Right kidney (tissue), 1 donor: Measurements from ENCODE around the gene SHFL.

Experiments
- DNase-seq: peaks from one replicate; pipeline ENCODE4 v3.0.0-alpha.2; 2016

SHFL gene

GRCh38 chr19:10133596-10133995 is 47.5 kb downstream of the SHFL start:
- no peak for DNase-seq

GRCh38 chr19:10134040-10134439 is 47.9 kb downstream of the SHFL start:
- DNase-seq, result no peak

DNA sequence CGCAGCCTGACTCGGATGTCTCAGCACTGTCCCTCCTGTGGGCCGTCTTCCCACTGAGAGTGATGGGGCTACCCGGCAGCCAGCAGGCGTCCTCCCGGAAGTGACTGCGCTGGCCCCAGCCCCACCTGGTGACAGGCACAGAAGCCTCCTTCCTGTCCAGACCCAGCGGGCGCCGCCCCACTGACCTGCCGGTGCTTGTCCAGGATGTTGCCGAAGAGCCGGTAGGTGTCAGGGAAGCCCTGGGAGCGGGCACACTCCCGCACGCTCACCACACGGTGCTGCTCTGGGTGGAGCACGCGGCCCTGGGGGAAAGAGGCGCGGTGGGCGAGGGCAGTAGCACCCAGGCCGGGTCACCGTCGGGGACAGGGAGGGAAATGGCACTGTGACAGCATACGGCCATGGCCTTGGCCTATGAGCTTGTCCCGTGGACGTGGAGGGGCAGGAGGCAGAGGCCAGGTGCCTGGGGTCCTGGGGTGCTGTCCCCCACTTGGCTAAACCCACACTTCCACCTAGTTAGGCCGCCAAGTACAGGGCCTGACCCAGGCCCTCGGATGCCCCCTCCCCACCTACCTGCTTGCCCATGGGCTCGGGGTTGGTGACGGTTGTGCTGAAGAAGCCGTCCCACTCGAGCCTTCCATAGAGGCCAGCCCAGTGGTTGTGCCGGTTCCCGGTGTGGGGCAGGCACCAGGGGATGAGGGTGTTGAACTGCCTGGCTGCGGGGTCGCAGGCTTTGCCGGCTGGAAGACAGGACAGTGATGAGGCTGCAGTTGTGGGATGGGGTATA is 49.6 kb downstream of the SHFL start:
- DNase-seq, result no peak

- DNase-seq, result no peak
These were observed 50.8 kb downstream of the SHFL start for GRCh38 chr19:10136936-10137335.

DNA sequence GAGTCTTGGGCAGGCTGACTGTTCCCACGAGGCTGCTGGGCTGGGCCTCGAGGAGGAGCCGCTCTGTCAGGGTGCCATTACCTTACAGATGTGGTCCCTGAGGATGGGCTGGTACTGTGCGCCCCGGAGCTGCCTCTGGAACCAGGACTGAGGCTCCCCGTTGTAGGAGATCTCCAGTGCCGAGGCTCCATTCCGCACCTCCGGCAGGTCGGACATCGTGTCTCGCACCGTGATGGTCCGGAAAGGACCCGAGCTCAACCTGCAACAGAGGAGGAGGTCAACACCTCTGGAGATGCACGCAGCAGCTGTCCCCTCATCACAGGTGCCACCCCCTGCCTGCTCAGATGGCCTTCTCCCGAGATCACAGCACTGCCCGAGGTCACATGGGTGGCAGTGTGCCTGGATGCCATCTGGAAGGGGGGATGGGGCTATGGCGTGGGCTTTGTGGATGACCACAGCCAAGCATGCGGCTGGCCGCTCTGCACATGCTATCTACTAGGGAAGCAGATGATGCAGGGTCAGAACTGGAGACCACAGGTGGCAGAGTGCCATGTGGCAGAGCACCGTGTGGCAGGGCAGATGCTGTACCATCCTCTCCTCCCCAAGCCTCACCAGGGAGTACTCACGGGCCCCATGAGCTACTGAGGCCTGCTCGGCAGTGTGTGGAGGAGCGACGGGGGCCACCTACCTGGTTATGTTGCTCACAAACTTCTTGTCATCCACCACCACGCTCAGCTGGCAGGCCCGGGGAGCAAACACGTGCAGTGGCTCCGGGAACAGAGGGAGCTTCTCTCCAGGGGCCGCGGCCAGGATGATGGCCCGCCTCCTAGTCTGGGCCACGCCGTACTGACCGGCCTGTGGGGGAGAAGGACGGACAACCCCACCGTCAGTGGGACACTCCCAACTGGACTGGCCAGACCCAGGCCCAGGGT is 51.9 kb downstream of the SHFL start:
- no peak for DNase-seq

- no peak for DNase-seq
These were observed 53.0 kb downstream of the SHFL start for GRCh38 chr19:10138879-10139795.

DNA sequence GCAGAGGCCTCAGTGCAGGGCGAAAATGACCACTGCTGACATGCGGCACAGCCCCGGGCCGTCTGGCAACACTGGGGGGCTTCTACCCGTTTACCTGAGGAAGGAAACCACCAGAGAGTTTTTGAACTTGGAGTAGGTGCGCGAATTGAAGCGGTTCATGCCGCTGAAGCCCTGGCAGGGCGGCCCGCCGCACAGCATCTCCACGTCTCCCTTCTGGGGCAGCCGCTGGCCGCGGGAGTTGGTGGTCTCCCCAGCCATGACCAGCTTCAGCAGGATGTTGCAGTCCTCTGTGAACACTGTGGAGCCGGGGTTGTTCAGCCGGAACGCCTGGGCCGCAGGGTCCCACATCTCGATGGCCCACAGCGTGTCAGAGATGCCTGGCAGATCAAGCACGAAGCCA is 53.8 kb downstream of the SHFL start:
- no peak for DNase-seq

DNA sequence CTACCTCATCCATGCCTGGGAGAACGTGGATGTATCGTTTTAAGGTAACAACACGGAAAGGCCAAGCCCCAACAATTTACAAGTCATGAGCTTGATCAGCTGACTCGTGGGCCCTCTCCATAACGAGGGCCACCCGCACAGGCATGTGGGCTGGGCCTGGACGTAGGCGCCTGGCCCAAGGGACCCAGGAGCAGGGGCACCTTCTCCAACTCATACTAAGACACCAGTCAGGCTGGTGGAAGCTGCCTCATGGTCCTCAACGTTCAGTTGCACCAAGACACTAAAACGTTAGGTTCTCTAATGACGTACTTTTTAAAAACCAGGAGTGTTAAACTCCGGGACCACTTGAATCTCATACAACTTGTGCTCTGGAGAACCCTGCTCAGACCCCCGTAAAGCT is 55.4 kb downstream of the SHFL start:
- no peak for DNase-seq

DNA sequence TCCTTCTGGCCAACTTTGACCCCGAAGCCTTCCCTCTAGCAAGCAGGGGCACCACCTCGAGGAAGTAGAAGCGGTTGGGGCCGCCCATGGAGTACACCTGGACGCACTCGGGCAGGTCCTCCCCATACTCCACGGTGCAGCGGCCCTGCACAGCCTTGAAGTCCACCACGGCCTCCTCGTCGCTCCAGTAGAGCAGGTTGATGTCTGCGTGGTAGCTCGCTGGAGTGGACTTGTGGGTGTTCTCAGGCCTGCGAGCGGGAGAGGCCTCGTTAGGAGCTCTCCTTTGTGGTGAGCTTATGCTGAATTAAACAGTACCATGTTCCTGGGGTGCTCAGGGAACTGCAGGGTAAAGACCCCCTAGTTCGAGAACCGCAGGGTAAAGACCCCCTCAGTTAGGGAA is 55.9 kb downstream of the SHFL start:
- no peak for DNase-seq
